Tibial nerve (tissue), 4 donors: ENCODE data around the gene HOXB9.

Experiments used
- CTCF ChIP-seq, 5 experiments: fragments of 200-600 bp in 3 of 5; fragments of 450-650 bp in 2 of 5; sonication (generic) in 3 of 5; IDR thresholded peaks; one replicate each; pipeline ENCODE4 v1.5.1; 2016 to 2019; ENCODE audit warnings: antibody characterized with exemption in 5 of 5, mild to moderate bottlenecking in 3 of 5, moderate library complexity in 2 of 5
- EP300 ChIP-seq, 2 donors: sonication (generic); formaldehyde crosslinking; IDR thresholded peaks; one replicate each; pipeline ENCODE4 v1.6.1; 2017; ENCODE audit warnings: antibody characterized with exemption in 2 of 2, mild to moderate bottlenecking in 1 of 2

GRCh38 chr17:48604770-48605329 is 21.3 kb downstream of the HOXB9 start, which contains the start of gene HOXB6:
- TF ChIP-seq CTCF (IDR thresholded peaks at IDR 0.05) = no peak
- TF ChIP-seq EP300 (IDR thresholded peaks at IDR 0.05) = peak in 1 of 2 donors; percentile 27
